HepG2 (cell line): ENCODE measurements around the gene CNP. TPM values are rescaled to one million over a fixed set of nuclear protein-coding genes. Genes with fewer than 3 reads are reported as not detected.
A peak's percentile ranks its signal among the peaks of the same experiment; 100 is the strongest.

Experiments used
- BHLHE40 ChIP-seq: IDR thresholded peaks from 2 replicates; pipeline ENCODE4 v1.6.1; 2011; ENCODE audit warnings: low read length, improper control_type of control experiment
- CBX1 ChIP-seq: IDR thresholded peaks from one replicate; pipeline ENCODE4 v1.6.1; 2016; ENCODE audit warnings: antibody characterized with exemption, low read depth
- JDP2 ChIP-seq: sonication (generic); formaldehyde crosslinking; IDR thresholded peaks from 2 replicates; pipeline ENCODE4 v1.8.1; 2022; ENCODE audit warnings: missing genetic modification reagents, borderline replicate concordance
- MED8 ChIP-seq: sonication (generic); formaldehyde crosslinking; IDR thresholded peaks from 2 replicates; pipeline ENCODE4 v1.8.1; 2023; ENCODE audit warnings: mild to moderate bottlenecking, missing genetic modification reagents; ENCODE audit not compliant: insufficient replicate concordance
- RAD21 ChIP-seq: fragments of 450-650 bp; formaldehyde crosslinking; IDR thresholded peaks from 2 replicates; pipeline ENCODE4 v1.5.0; 2020; ENCODE audit warnings: mild to moderate bottlenecking
- SCMH1 ChIP-seq: sonication (generic); formaldehyde crosslinking; IDR thresholded peaks from 2 replicates; pipeline ENCODE4 v1.9.0; 2021; ENCODE audit warnings: missing genetic modification reagents, mild to moderate bottlenecking, borderline replicate concordance
- SRY ChIP-seq: sonication (generic); formaldehyde crosslinking; IDR thresholded peaks from 2 replicates; pipeline ENCODE4 v1.8.0; 2022; ENCODE audit warnings: mild to moderate bottlenecking, missing genetic modification reagents
- TEAD3 ChIP-seq: optimal IDR thresholded peaks from 2 replicates; pipeline ENCODE3; 2016; ENCODE audit warnings: borderline replicate concordance
- ZKSCAN1 ChIP-seq: fragments of 150-350 bp; IDR thresholded peaks from 2 replicates; pipeline ENCODE4 v1.6.1; 2014; ENCODE audit warnings: low read length
- ZMYM2 ChIP-seq: sonication (generic); formaldehyde crosslinking; IDR thresholded peaks from 2 replicates; pipeline ENCODE4 v1.8.0; 2022; ENCODE audit warnings: mild to moderate bottlenecking, missing genetic modification reagents
- ZNF101 ChIP-seq: sonication (generic); formaldehyde crosslinking; IDR thresholded peaks from 2 replicates; pipeline ENCODE4 v1.4.0; 2020; ENCODE audit warnings: mild to moderate bottlenecking, low read depth, missing genetic modification reagents, borderline replicate concordance
- ZNF224 ChIP-seq: sonication (generic); formaldehyde crosslinking; IDR thresholded peaks from 2 replicates; pipeline ENCODE4 v1.5.0; 2020; ENCODE audit warnings: mild to moderate bottlenecking, missing genetic modification reagents
- ZNF326 ChIP-seq: sonication (generic); formaldehyde crosslinking; IDR thresholded peaks from 2 replicates; pipeline ENCODE4 v1.4.0; 2020; ENCODE audit warnings: missing genetic modification reagents, borderline replicate concordance
- ZNF337 ChIP-seq: sonication (generic); formaldehyde crosslinking; IDR thresholded peaks from 2 replicates; pipeline ENCODE4 v1.5.1; 2020; ENCODE audit warnings: missing genetic modification reagents, low read depth, mild to moderate bottlenecking, borderline replicate concordance
- ZNF788 ChIP-seq: sonication (generic); formaldehyde crosslinking; IDR thresholded peaks from 2 replicates; pipeline ENCODE4 v1.5.0; 2020; ENCODE audit warnings: mild to moderate bottlenecking, missing genetic modification reagents, borderline replicate concordance
- ZZZ3 ChIP-seq: sonication (generic); formaldehyde crosslinking; IDR thresholded peaks from 2 replicates; pipeline ENCODE4 v1.4.0; 2020; ENCODE audit warnings: missing genetic modification reagents, mild to moderate bottlenecking, borderline replicate concordance
- polyA plus RNA-seq, 8 experiments: library from polyadenylated mRNA; depleted of rRNA in 3 of 8; stranded (reverse) in 7 of 8; unstranded in 1 of 8; fragments of >200 nt; fragmentation: Illumina TruSeq in 4 of 8; extraction: Trizol in 4 of 8; gene quantifications; 2 replicates each; pipeline versions ENCODE4 v1.2.1 to v1.2.3, GENCODE V29; 2011 to 2016; ENCODE audit warnings: low read depth in 4 of 8, missing spikeins in 1 of 8, mixed read lengths in 1 of 8; ENCODE audit not compliant: insufficient read depth in 1 of 8
- total RNA-seq, 5 experiments: library from RNA; depleted of rRNA; stranded (reverse); fragments of >200 nt; fragmentation: Illumina TruSeq; extraction: Trizol; gene quantifications; 2 replicates each; pipeline ENCODE4 v1.2.3, GENCODE V29; 2016; ENCODE audit warnings: low read depth in 1 of 5
- TF ChIP-seq, protein P1 (sequence below): sonication (generic); formaldehyde crosslinking; IDR thresholded peaks from 2 replicates; pipeline ENCODE4 v1.5.1; 2020; ENCODE audit warnings: missing genetic modification reagents, mild to moderate bottlenecking, borderline replicate concordance
- TF ChIP-seq, protein P2 (sequence below): sonication (generic); formaldehyde crosslinking; IDR thresholded peaks from 2 replicates; pipeline ENCODE4 v1.4.0; 2020; ENCODE audit warnings: mild to moderate bottlenecking, missing genetic modification reagents
- TF ChIP-seq, protein P3 (sequence below): sonication (generic); formaldehyde crosslinking; IDR thresholded peaks from 2 replicates; pipeline ENCODE4 v1.5.0; 2020; ENCODE audit warnings: missing genetic modification reagents

Gene CNP
- total and polyA plus RNA-seq, 2 of the 13 experiments (the other 11 are each of a cell fraction or from before 2014, with no cell fraction given) = 97.2 to 161 TPM

DNA sequence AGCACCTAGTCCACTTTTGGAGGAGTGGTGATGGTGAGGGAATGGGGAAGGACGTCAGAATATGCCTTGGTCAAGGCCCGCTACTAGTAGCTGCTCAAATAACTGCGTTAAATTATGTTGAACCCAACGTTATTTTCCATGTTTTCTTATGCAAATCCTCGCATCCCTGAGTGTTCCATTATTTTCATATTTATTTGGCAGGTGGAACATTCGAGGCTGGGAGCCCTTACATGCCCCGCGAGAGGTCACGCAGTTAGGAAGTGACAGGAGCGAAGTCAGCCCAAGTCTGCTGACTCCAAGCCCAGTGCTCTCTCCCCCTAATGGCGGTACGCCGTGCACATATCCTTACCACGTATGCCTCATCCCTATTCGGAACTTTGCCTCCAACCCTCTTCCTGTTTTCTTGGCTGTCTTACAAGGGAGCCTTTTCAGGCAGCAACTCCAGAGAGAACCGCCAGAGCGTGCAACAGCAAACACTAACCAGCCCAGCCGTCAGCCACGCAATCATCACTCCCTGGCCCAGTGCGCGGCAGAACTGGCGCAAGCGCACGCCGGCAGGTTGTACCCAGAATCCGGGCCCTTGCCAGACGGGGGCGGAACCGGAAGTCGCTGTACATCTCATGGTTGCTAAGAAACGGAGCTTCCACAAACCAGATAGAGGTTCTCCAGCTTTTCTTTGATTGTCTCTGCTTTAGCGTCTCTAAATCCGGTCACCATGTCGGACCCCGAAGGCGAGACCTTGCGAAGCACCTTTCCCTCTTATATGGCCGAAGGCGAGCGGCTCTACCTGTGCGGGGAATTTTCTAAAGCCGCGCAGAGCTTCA, 36.4 kb upstream of the CNP start, which contains the start of gene ODAD4 (continued):
- TF ChIP-seq, protein P1, sequence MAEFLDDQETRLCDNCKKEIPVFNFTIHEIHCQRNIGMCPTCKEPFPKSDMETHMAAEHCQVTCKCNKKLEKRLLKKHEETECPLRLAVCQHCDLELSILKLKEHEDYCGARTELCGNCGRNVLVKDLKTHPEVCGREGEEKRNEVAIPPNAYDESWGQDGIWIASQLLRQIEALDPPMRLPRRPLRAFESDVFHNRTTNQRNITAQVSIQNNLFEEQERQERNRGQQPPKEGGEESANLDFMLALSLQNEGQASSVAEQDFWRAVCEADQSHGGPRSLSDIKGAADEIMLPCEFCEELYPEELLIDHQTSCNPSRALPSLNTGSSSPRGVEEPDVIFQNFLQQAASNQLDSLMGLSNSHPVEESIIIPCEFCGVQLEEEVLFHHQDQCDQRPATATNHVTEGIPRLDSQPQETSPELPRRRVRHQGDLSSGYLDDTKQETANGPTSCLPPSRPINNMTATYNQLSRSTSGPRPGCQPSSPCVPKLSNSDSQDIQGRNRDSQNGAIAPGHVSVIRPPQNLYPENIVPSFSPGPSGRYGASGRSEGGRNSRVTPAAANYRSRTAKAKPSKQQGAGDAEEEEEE = no peak
- TF ChIP-seq TEAD3 (CRISPR knock-in tag) (peak; percentile 75), ZNF326 (CRISPR knock-in tag) (no peak), ZNF788 (peak; percentile 95), CBX1 (no peak), ZNF224 (peak; percentile 91), ZNF337 (peak; percentile 95; the same call in 1 of the 2 replicates), SRY (CRISPR knock-in tag) (peak; percentile 94), BHLHE40 (peak; percentile 63; the same call in 1 of the 2 replicates), ZMYM2 (CRISPR knock-in tag) (peak; percentile 59; the same call in 1 of the 2 replicates), ZNF101 (CRISPR knock-in tag) (no peak), RAD21 (CRISPR knock-in tag) (peak; percentile 90), JDP2 (CRISPR knock-in tag) (no peak), ZZZ3 (CRISPR knock-in tag) (peak; percentile 86; the same call in 1 of the 2 replicates), MED8 (CRISPR knock-in tag) (peak; percentile 77), ZKSCAN1 (no peak), SCMH1 (no peak)
- TF ChIP-seq, protein P2, sequence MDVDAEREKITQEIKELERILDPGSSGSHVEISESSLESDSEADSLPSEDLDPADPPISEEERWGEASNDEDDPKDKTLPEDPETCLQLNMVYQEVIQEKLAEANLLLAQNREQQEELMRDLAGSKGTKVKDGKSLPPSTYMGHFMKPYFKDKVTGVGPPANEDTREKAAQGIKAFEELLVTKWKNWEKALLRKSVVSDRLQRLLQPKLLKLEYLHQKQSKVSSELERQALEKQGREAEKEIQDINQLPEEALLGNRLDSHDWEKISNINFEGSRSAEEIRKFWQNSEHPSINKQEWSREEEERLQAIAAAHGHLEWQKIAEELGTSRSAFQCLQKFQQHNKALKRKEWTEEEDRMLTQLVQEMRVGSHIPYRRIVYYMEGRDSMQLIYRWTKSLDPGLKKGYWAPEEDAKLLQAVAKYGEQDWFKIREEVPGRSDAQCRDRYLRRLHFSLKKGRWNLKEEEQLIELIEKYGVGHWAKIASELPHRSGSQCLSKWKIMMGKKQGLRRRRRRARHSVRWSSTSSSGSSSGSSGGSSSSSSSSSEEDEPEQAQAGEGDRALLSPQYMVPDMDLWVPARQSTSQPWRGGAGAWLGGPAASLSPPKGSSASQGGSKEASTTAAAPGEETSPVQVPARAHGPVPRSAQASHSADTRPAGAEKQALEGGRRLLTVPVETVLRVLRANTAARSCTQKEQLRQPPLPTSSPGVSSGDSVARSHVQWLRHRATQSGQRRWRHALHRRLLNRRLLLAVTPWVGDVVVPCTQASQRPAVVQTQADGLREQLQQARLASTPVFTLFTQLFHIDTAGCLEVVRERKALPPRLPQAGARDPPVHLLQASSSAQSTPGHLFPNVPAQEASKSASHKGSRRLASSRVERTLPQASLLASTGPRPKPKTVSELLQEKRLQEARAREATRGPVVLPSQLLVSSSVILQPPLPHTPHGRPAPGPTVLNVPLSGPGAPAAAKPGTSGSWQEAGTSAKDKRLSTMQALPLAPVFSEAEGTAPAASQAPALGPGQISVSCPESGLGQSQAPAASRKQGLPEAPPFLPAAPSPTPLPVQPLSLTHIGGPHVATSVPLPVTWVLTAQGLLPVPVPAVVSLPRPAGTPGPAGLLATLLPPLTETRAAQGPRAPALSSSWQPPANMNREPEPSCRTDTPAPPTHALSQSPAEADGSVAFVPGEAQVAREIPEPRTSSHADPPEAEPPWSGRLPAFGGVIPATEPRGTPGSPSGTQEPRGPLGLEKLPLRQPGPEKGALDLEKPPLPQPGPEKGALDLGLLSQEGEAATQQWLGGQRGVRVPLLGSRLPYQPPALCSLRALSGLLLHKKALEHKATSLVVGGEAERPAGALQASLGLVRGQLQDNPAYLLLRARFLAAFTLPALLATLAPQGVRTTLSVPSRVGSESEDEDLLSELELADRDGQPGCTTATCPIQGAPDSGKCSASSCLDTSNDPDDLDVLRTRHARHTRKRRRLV (CRISPR knock-in tag) = peak; percentile 90
- TF ChIP-seq, protein P3, sequence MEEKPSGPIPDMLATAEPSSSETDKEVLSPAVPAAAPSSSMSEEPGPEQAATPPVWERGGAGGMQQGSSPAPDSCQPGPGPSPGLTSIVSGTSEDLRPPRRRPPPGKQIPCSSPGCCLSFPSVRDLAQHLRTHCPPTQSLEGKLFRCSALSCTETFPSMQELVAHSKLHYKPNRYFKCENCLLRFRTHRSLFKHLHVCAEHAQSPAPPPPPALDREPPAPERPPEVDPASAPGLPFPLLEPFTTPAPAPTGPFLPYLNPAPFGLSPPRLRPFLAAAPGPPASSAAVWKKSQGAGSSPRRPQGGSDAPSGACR (CRISPR knock-in tag) = peak; percentile 90; the same call in 1 of the 2 replicates
